Fibroblast of pulmonary artery (primary cell): Measurements from ENCODE around the gene TGM4.

Source experiments
- DNase-seq: peaks from one replicate; pipeline ENCODE4 v3.0.0-alpha.2; 2010; ENCODE audit warnings: low read depth
- H3K4me3 ChIP-seq: replicated peaks from 2 replicates; pipeline ENCODE4 v1.5.1; 2011; ENCODE audit warnings: low read depth, mild to moderate bottlenecking, control low read depth, low read length, moderate library complexity
- TF ChIP-seq, protein P1 (sequence below): IDR thresholded peaks from 2 replicates; pipeline ENCODE4 v1.5.1; 2011; ENCODE audit warnings: mild to moderate bottlenecking, control low read depth, low read length, inconsistent platforms; ENCODE audit errors: missing control alignments

TGM4 gene

GRCh38 chr3:44913868-44914468 lies 39.6 kb downstream of the TGM4 start:
- TF ChIP-seq, protein P1, sequence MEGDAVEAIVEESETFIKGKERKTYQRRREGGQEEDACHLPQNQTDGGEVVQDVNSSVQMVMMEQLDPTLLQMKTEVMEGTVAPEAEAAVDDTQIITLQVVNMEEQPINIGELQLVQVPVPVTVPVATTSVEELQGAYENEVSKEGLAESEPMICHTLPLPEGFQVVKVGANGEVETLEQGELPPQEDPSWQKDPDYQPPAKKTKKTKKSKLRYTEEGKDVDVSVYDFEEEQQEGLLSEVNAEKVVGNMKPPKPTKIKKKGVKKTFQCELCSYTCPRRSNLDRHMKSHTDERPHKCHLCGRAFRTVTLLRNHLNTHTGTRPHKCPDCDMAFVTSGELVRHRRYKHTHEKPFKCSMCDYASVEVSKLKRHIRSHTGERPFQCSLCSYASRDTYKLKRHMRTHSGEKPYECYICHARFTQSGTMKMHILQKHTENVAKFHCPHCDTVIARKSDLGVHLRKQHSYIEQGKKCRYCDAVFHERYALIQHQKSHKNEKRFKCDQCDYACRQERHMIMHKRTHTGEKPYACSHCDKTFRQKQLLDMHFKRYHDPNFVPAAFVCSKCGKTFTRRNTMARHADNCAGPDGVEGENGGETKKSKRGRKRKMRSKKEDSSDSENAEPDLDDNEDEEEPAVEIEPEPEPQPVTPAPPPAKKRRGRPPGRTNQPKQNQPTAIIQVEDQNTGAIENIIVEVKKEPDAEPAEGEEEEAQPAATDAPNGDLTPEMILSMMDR = peak; percentile 87
- H3K4me3 ChIP-seq = no peak overlapping the region
- DNase-seq = peak; percentile 78

DNA sequence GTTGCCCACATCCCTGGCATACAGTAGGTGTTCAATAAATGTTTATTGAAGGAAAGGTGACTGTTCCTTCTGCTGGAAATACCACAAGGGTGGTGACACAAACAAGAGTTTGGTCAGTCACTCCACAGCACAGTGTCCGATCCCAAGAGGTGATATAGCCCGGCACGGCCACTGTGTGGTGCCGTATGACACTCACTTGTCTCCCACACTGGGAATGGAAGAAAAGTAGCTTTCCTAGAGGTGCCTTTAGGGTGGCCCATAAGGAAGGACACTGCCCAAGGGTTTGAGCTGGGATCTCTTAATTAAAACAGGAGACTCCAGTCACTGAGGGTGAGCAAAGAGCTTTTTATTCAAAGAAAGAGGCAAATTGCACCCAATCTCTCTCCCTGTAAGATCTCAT lies 40.5 kb downstream of the TGM4 start:
- H3K4me3 ChIP-seq = no peak overlapping the region
- DNase-seq = peak; percentile 16
- TF ChIP-seq, protein P1 = peak; percentile 38

GRCh38 chr3:44915702-44916438 lies 41.5 kb downstream of the TGM4 start:
- no peak overlapping the region for H3K4me3 ChIP-seq
- TF ChIP-seq, protein P1 = peak; percentile 11
- peak; percentile 33 for DNase-seq

DNA sequence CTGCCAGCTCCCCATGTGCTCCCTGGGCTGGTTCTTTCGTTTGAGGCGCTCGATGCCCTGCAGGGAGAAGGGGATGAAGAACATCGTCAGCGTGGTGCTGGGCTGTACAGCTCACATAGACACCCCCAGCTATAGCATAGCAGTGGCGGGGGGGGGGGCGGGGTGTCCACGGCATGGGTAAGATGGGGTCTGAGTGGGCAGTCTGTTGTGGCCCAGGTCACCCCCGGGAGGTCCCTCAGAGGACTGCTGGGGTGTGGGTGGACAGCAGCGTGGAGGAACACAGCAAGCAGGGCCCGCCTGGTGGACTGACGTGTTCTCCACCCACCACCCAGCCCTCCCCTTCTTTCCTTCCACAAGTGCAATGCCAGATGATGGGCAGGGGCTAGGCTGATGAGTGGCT lies 43.7 kb downstream of the TGM4 start:
- DNase-seq = no peak
- TF ChIP-seq, protein P1 = no peak
- no peak overlapping the region for H3K4me3 ChIP-seq

GRCh38 chr3:44918581-44918980 lies 44.2 kb downstream of the TGM4 start:
- no peak for DNase-seq
- no peak overlapping the region for H3K4me3 ChIP-seq

GRCh38 chr3:44920081-44920480 lies 45.7 kb downstream of the TGM4 start:
- H3K4me3 ChIP-seq = no peak overlapping the region
- no peak for DNase-seq
- TF ChIP-seq, protein P1 = no peak

More at GRCh38 chr3:44918581-44918980, 44.2 kb downstream of the TGM4 start:
- TF ChIP-seq, protein P1 = no peak
